GM18526 (cell line): ENCODE results near the gene PARD6B.

Experiments
- POLR2A ChIP-seq: IDR thresholded peaks from 3 replicates; pipeline ENCODE4 v1.6.1; 2011; ENCODE audit not compliant: insufficient read length; ENCODE audit errors: extremely low read depth

PARD6B gene

DNA sequence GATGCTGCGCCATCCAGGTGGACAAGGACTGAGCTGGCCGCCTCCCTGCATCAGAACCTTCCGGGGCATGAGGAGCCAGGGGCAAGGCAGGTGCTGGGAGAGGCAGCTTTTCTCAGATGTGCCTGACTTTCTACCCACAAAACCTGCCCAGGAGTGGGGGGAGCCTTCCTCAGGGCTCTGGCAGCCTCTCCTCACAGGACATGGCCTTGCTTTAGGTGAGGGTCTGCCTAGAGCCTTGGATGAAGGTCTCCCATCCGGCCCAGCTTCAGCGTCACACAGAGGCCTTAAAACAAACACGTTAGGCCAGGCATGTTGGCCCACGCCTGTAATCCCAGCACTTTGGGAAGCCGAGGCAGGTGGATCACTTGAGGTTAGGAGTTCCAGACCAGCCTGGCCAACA is 70.9 kb downstream of the PARD6B start:
- TF ChIP-seq POLR2A, result no peak

DNA sequence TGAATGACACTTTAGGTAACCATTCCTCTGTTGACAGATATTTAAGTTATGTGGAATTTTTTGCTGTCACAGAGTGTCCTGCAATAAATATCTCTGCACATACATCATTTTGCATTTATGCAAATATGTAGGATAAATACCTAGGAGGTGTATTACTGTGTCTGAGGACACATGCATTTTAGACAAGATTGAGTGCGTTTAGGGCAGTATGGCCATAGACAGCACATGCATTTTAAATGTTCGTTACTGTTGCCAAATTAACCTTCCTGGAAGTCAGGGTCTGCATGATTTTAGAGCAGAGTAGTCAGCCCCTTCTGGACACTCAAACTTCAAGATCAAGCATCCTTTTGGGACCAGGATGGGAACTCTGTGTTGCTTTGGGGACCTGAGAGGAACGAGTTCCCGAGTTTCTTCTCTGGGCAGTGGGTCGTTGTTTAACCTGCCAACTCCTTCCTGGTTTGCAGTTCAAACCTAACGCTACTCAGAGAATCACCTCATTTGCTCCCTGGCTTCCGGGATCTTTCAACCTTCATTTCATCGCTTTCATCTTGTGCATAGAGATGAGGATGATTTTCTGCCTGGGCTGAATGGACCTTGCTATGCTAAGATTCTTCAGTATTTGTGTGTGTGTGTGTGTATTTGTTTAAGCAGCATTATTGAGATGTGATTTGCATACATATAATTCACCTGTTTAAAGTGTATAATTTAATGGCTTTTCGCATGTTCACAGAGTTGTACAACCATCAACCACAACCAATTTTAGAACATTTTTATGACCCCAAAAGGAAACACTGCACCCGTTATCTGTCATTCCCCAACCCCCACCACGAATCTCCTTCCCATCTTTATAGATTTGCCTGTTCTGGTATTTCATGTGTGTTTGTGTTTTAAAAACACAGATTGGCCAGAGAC is 73.3 kb downstream of the PARD6B start:
- TF ChIP-seq POLR2A, result no peak

DNA sequence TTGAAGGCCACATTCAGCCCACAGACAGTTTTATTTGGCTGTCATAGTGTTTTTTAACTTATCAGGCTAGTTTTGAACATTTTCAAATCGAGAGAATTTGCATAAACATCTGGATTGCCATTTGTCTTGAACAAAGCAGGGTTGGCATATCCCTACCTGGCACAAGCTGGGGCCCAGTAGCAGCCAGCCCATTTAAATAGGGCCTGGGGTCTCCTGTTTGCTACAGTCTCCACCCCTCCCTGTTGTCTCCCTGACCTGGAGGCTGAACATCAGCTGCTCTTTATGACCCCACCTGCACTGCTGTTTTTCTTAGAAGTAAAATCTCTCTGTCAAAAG is 73.9 kb downstream of the PARD6B start:
- TF ChIP-seq POLR2A, result no peak

DNA sequence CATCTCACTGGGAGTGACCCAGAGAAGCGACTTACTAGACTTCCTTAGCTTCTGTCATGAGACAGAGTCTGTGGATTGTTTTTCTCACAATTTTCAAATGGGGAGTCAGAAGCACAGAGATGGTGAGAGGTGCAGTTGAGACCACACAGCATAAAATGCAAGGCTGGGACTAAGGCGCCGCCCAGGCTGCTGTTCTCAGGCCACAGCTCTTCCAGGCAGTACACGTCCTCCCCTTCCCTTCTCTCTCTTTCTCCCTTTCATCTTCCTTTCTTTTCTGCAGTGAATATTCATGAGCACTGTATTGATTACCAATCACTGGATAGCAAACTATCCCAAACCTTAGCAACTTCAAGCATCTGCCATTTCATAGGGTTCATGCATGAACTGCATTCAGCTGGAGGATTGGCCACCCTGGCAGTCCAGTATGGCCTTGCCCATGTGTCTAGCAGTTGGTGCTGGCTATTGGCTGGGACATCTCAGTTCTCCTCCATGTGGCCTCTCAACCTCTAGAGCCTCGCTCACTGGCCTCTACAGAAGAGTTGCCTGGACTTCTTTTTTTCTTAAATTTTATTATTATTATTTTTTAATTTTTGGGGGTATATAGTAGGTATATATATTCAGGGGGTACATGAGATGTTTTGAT is 74.9 kb downstream of the PARD6B start:
- no peak for TF ChIP-seq POLR2A
